Fibroblast of lung (primary cell): ENCODE measurements around the gene KCNJ6. TPM values are rescaled to one million over a fixed set of nuclear protein-coding genes. Genes with fewer than 3 reads are reported as not detected.

Source experiments
- DNase-seq, 2 donors: peaks; one replicate each; pipeline versions ENCODE4 v3.0.0 to v3.0.0-alpha.2; 2010; ENCODE audit warnings: low read depth in 2 of 2
- H2AFZ ChIP-seq: 2 replicates; pipeline ENCODE4 v1.5.1; 2012; ENCODE audit warnings: low read length, control low read depth, inconsistent platforms
- H3K27ac ChIP-seq: 2 replicates; pipeline ENCODE4 v1.5.1; 2011; ENCODE audit warnings: low read length, control low read depth; ENCODE audit not compliant: insufficient read depth
- H3K27me3 ChIP-seq: 2 replicates; pipeline ENCODE4 v1.5.1; 2011; ENCODE audit warnings: mild to moderate bottlenecking, low read length; ENCODE audit not compliant: control insufficient read depth, insufficient read depth
- H3K36me3 ChIP-seq: 2 replicates; pipeline ENCODE4 v1.5.1; 2011; ENCODE audit warnings: low read length; ENCODE audit not compliant: control insufficient read depth, insufficient read depth
- H3K4me1 ChIP-seq: 2 replicates; pipeline ENCODE4 v1.5.1; 2011; ENCODE audit warnings: low read length; ENCODE audit not compliant: control insufficient read depth, insufficient read depth; ENCODE audit errors: extremely low read depth
- H3K4me2 ChIP-seq: 2 replicates; pipeline ENCODE4 v1.5.1; 2011; ENCODE audit warnings: low read length, control low read depth; ENCODE audit not compliant: insufficient read depth; ENCODE audit errors: extremely low read depth
- H3K4me3 ChIP-seq, 4 experiments: fragments of 200-600 bp in 1 of 4; sonication (generic) in 1 of 4; replicated peaks in 1 of 4; 2 replicates each; pipeline ENCODE4 v1.5.1; 2011 to 2016; ENCODE audit warnings: low read length in 4 of 4, low read depth in 3 of 4, mild to moderate bottlenecking in 3 of 4, control low read depth in 2 of 4, inconsistent platforms in 1 of 4, mixed read lengths in 1 of 4; ENCODE audit not compliant: insufficient read depth in 1 of 4; ENCODE audit errors: control extremely low read depth in 1 of 4
- H3K79me2 ChIP-seq: 2 replicates; pipeline ENCODE4 v1.5.1; 2012; ENCODE audit warnings: mild to moderate bottlenecking, low read length, inconsistent platforms; ENCODE audit not compliant: control insufficient read depth, insufficient read depth
- H3K9ac ChIP-seq: 2 replicates; pipeline ENCODE4 v1.5.1; 2011; ENCODE audit warnings: mild to moderate bottlenecking, low read length, control low read depth; ENCODE audit not compliant: insufficient read depth
- H3K9me3 ChIP-seq: 2 replicates; pipeline ENCODE4 v1.5.1; 2012; ENCODE audit warnings: low read depth, low read length; ENCODE audit not compliant: control insufficient read depth, insufficient read depth
- H4K20me1 ChIP-seq: 2 replicates; pipeline ENCODE4 v1.5.1; 2011; ENCODE audit warnings: low read length; ENCODE audit not compliant: control insufficient read depth, insufficient read depth; ENCODE audit errors: extremely low read depth
- EZH2 ChIP-seq: IDR thresholded peaks from 2 replicates; pipeline ENCODE4 v1.5.1; 2012; ENCODE audit warnings: low read length, control low read depth, mild to moderate bottlenecking; ENCODE audit errors: missing control alignments
- polyA plus RNA-seq, 2 donors: library from polyadenylated mRNA; depleted of rRNA in 1 of 2; stranded (reverse) in 1 of 2; unstranded in 1 of 2; fragments of >200 nt; gene quantifications; 2 replicates each; pipeline ENCODE4 v1.2.1, GENCODE V29; 2011 to 2012; ENCODE audit warnings: missing spikeins in 1 of 2
- total RNA-seq: library from RNA; depleted of rRNA; stranded (reverse); fragments of >200 nt; gene quantifications from 2 replicates; pipeline ENCODE4 v1.2.1, GENCODE V29; 2014
- TF ChIP-seq, protein P1 (sequence below), 2 donors: IDR thresholded peaks in 1 of 2; conservative IDR thresholded peaks in 1 of 2; 1 replicate in 1 of 2; 2 replicates in 1 of 2; pipeline ENCODE4 v1.5.1; 2011 to 2012; ENCODE audit warnings: low read length in 2 of 2, control low read depth in 1 of 2, inconsistent platforms in 1 of 2, low read depth in 1 of 2, mild to moderate bottlenecking in 1 of 2

KCNJ6 gene
- total and polyA plus RNA-seq, 2 donors (not counting 1 experiment from before 2014, with no cell fraction given) = under 0.01 to 7.6 TPM

DNA sequence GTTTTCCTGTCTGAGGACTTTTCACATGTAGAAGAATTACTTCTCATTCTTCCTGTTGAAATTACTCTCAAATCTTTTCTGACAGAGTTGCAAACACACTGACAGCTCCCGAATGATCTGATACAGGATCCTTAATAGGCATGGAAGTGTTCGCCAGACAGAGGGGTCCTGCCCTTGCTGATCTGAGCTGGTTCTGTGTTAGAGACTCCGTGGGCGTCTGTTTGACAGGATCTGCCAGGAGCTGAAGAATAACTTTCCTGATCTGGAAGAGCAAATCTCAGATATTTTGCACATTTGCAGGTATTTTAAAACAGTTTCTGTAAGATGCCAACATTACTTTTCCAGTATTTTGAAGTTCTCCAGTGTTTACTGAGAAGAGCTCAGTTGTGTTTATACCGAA, 347.3 kb downstream of the KCNJ6 start:
- H3K79me2 ChIP-seq = no peaks in the 10 kb centered on the region
- DNase-seq = no peak
- no peaks in the 10 kb centered on the region for H4K20me1 ChIP-seq
- H3K4me2 ChIP-seq = no peak overlapping the region
- no peak overlapping the region for H2AFZ ChIP-seq
- no peak overlapping the region for H3K9ac ChIP-seq
- H3K4me3 ChIP-seq = no peak overlapping the region
- peaks cover 2% of the 10 kb centered on the region for H3K27me3 ChIP-seq
- H3K36me3 ChIP-seq = no peaks in the 10 kb centered on the region
- H3K27ac ChIP-seq = no peak overlapping the region
- TF ChIP-seq, protein P1, sequence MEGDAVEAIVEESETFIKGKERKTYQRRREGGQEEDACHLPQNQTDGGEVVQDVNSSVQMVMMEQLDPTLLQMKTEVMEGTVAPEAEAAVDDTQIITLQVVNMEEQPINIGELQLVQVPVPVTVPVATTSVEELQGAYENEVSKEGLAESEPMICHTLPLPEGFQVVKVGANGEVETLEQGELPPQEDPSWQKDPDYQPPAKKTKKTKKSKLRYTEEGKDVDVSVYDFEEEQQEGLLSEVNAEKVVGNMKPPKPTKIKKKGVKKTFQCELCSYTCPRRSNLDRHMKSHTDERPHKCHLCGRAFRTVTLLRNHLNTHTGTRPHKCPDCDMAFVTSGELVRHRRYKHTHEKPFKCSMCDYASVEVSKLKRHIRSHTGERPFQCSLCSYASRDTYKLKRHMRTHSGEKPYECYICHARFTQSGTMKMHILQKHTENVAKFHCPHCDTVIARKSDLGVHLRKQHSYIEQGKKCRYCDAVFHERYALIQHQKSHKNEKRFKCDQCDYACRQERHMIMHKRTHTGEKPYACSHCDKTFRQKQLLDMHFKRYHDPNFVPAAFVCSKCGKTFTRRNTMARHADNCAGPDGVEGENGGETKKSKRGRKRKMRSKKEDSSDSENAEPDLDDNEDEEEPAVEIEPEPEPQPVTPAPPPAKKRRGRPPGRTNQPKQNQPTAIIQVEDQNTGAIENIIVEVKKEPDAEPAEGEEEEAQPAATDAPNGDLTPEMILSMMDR (conservative IDR thresholded peaks at IDR 0.05 in 1 of 2, IDR thresholded peaks at IDR 0.05 in 1 of 2; ENCODE audit: low read depth in 1 of 2, low read length in 2 of 2) = no peak
- TF ChIP-seq EZH2 = no peak
- peaks cover 4% of the 10 kb centered on the region for H3K4me1 ChIP-seq
- no peaks in the 10 kb centered on the region for H3K9me3 ChIP-seq

DNA sequence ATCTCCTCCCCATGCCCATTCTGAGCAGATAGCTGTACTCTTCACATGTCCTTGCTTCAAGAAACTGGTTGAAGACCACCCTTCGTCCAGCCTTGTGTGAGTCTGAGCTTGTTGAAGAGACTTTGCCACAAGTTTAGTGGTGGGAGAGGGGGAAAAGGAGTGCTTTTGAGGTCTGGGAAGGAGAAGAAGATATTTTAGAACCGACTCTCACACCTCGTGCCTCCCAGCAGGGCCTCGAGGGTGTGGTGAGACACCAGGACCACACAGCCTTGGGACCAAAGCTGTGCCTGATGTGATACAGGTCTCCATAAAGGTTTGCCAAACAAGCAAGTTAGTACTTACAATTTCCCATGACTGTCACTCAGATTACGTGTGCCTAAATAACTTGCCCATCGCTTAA, 347.8 kb downstream of the KCNJ6 start:
- Histone ChIP-seq H3K36me3 (no peaks in the 10 kb centered on the region), H3K4me2 (no peak overlapping the region), H3K4me1 (peaks cover 4% of the 10 kb centered on the region), H4K20me1 (no peaks in the 10 kb centered on the region), H3K4me3 (no peak overlapping the region), H3K9ac (no peak overlapping the region), H3K79me2 (no peaks in the 10 kb centered on the region), H3K27me3 (peaks cover 2% of the 10 kb centered on the region), H3K27ac (no peak overlapping the region), H3K9me3 (no peaks in the 10 kb centered on the region), H2AFZ (no peak overlapping the region)
- DNase-seq = no peak
- TF ChIP-seq EZH2 = no peak
- TF ChIP-seq, protein P1 (conservative IDR thresholded peaks at IDR 0.05 in 1 of 2, IDR thresholded peaks at IDR 0.05 in 1 of 2; ENCODE audit: low read depth in 1 of 2, low read length in 2 of 2) = no peak

DNA sequence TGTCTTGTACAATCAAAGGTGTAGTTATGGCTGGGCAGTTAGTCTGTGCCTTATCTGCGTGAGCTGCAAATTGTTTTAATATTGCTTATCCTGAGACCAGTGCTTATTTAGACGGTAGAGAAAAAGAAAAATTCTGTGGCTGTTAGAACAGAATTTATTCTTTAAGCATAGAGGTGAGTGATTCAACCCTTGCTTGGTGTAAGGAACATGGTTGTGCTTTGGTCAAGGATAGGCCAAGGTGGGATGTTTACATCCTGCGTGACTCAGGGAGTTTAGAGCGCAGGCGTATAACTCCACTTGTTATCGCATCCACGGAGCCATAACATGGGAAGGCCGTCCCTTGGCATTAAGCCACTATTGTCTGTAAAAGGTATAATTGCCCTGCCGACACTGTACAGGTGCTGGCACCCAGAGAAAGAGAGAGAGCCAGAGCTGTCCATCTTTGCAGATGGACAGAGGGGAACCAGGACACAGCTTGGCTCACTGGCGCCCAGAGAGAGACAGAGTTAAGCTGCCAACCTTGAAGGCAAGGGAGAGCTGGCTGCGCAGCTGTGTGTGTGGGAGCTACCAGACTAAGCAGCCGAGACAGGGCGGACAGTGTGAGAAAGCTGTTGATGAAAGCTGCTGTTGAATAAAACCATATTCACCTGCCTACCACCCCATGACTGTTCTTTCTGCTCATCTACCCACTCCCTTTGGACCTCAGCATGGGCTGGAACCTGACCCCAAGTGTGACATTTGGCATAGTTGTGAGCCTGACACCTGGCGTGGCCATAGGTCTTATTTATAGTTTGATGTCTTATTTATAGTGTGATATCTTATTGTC, 349.3 kb downstream of the KCNJ6 start:
- Histone ChIP-seq H3K27me3 (peaks cover 2% of the 10 kb centered on the region), H3K27ac (no peak overlapping the region), H3K9ac (no peak overlapping the region), H3K9me3 (no peaks in the 10 kb centered on the region), H3K36me3 (no peaks in the 10 kb centered on the region), H3K4me3 (no peak overlapping the region), H3K79me2 (no peaks in the 10 kb centered on the region), H3K4me2 (no peak overlapping the region), H4K20me1 (no peaks in the 10 kb centered on the region), H2AFZ (no peak overlapping the region), H3K4me1 (peaks cover 8% of the 10 kb centered on the region)
- DNase-seq = no peak
- no peak for TF ChIP-seq EZH2
- TF ChIP-seq, protein P1 (conservative IDR thresholded peaks at IDR 0.05 in 1 of 2, IDR thresholded peaks at IDR 0.05 in 1 of 2; ENCODE audit: low read depth in 1 of 2, low read length in 2 of 2) = no peak
